ENCODE results near the gene DHCR24. TPM values are rescaled to one million over a fixed set of nuclear protein-coding genes. Genes with fewer than 3 reads are reported as not detected.

Gene DHCR24
- total RNA-seq, 1 donor, result 151 TPM

DNA sequence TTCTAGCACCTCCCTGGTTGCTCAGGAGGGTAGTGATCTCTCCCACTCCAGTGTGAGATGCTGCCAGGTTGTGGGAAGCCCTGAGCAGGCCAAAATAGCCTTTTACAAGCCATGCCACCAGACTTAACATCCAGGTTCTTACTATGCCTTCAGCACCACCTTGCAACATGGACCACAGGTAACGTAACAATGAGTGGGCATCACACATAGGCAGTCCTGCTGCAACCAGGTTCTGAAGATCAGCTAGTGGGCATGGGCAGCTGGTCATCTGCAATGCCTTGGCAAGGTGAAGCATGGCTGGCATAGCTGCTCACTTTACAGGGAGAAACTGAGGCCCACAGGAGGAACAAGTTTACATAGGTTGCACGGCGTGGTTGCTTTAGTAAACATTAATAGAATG is 40.7 kb downstream of the DHCR24 start:
- TF ChIP-seq, protein P1, sequence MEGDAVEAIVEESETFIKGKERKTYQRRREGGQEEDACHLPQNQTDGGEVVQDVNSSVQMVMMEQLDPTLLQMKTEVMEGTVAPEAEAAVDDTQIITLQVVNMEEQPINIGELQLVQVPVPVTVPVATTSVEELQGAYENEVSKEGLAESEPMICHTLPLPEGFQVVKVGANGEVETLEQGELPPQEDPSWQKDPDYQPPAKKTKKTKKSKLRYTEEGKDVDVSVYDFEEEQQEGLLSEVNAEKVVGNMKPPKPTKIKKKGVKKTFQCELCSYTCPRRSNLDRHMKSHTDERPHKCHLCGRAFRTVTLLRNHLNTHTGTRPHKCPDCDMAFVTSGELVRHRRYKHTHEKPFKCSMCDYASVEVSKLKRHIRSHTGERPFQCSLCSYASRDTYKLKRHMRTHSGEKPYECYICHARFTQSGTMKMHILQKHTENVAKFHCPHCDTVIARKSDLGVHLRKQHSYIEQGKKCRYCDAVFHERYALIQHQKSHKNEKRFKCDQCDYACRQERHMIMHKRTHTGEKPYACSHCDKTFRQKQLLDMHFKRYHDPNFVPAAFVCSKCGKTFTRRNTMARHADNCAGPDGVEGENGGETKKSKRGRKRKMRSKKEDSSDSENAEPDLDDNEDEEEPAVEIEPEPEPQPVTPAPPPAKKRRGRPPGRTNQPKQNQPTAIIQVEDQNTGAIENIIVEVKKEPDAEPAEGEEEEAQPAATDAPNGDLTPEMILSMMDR (IDR thresholded peaks at IDR 0.05; ENCODE audit: extremely low read depth, low read depth, low read length), result no peak
- H3K36me3 ChIP-seq (ENCODE audit: insufficient read depth, low read length), result peaks cover 14% of the 10 kb centered on the region
- no peak overlapping the region for H3K4me3 ChIP-seq (ENCODE audit: insufficient read depth, low read length)
- no peak overlapping the region for H2AFZ ChIP-seq (ENCODE audit: low read length)
- peaks cover 18% of the 10 kb centered on the region for H3K4me1 ChIP-seq (ENCODE audit: insufficient read depth, low read length)
- no peaks in the 10 kb centered on the region for H4K20me1 ChIP-seq (ENCODE audit: insufficient read depth, low read length)
- H3K9me3 ChIP-seq (ENCODE audit: low read depth, low read length), result no peaks in the 10 kb centered on the region
- no peak overlapping the region for H3K27ac ChIP-seq (ENCODE audit: low read depth, low read length)
- H3K79me2 ChIP-seq (ENCODE audit: insufficient read depth, low read length), result no peaks in the 10 kb centered on the region
- H3K4me2 ChIP-seq (ENCODE audit: insufficient read depth, low read length), result no peak overlapping the region
- no peak for DNase-seq (ENCODE audit: insufficient read length, low spot score, missing footprints)
- no peaks in the 10 kb centered on the region for H3K27me3 ChIP-seq (ENCODE audit: insufficient read depth, low read length)

DNA sequence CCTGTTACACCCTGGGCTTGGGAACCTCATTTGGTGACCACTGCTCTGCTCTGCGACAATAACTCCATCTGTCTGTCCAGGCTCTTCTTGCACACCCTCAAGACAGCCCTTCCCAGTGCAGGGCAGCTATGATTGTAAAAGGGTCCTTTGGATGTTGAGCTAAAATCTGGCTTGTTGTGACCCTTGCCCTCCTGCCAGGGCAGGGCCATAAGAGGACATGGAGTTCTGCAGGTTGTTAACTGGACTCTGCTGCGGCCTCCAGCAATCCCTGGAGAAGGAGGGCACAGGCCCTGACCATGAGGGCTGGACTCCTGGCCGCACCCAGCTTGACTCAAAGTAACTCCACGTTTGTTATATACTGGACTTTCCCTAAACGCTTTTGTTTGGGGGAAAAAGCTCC is 41.2 kb downstream of the DHCR24 start:
- no peaks in the 10 kb centered on the region for H3K79me2 ChIP-seq (ENCODE audit: insufficient read depth, low read length)
- no peak overlapping the region for H3K27ac ChIP-seq (ENCODE audit: low read depth, low read length)
- H3K27me3 ChIP-seq (ENCODE audit: insufficient read depth, low read length), result no peaks in the 10 kb centered on the region
- H2AFZ ChIP-seq (ENCODE audit: low read length), result no peak overlapping the region
- no peak for DNase-seq (ENCODE audit: insufficient read length, low spot score, missing footprints)
- H3K4me2 ChIP-seq (ENCODE audit: insufficient read depth, low read length), result no peak overlapping the region
- peaks cover 13% of the 10 kb centered on the region for H3K36me3 ChIP-seq (ENCODE audit: insufficient read depth, low read length)
- no peak overlapping the region for H3K4me3 ChIP-seq (ENCODE audit: insufficient read depth, low read length)
- TF ChIP-seq, protein P1 (IDR thresholded peaks at IDR 0.05; ENCODE audit: extremely low read depth, low read depth, low read length), result no peak
- H3K4me1 ChIP-seq (ENCODE audit: insufficient read depth, low read length), result peaks cover 13% of the 10 kb centered on the region
- no peaks in the 10 kb centered on the region for H4K20me1 ChIP-seq (ENCODE audit: insufficient read depth, low read length)
- no peaks in the 10 kb centered on the region for H3K9me3 ChIP-seq (ENCODE audit: low read depth, low read length)

DNA sequence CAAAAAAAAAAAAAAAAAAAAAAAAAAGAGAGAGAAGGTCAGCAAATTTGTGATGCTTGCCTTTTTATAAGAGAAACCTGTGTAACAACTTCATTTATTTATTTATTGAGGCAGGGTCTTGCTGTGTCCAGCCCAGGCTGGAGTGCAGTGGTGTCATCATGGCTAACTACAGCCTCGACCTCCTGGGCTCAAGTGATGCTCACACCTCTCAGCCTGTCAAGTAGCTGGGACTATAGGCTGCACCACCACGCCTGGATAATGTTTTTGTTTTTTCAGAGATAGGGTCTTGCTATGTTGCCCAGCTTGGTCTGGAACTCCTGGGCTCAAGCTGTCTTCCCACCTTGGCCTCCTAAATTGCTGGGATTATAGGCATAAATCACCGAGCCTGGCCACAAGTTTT is 42.4 kb downstream of the DHCR24 start:
- H3K4me3 ChIP-seq (ENCODE audit: insufficient read depth, low read length), result no peak overlapping the region
- DNase-seq (ENCODE audit: insufficient read length, low spot score, missing footprints), result no peak
- peaks cover 1% of the 10 kb centered on the region for H3K4me1 ChIP-seq (ENCODE audit: insufficient read depth, low read length)
- TF ChIP-seq, protein P1 (IDR thresholded peaks at IDR 0.05; ENCODE audit: extremely low read depth, low read depth, low read length), result no peak
- H4K20me1 ChIP-seq (ENCODE audit: insufficient read depth, low read length), result no peaks in the 10 kb centered on the region
- H3K9me3 ChIP-seq (ENCODE audit: low read depth, low read length), result no peaks in the 10 kb centered on the region
- no peak overlapping the region for H3K4me2 ChIP-seq (ENCODE audit: insufficient read depth, low read length)
- no peaks in the 10 kb centered on the region for H3K79me2 ChIP-seq (ENCODE audit: insufficient read depth, low read length)
- H2AFZ ChIP-seq (ENCODE audit: low read length), result no peak overlapping the region
- H3K36me3 ChIP-seq (ENCODE audit: insufficient read depth, low read length), result peaks cover 13% of the 10 kb centered on the region
- H3K27me3 ChIP-seq (ENCODE audit: insufficient read depth, low read length), result no peaks in the 10 kb centered on the region
- no peak overlapping the region for H3K27ac ChIP-seq (ENCODE audit: low read depth, low read length)

DNA sequence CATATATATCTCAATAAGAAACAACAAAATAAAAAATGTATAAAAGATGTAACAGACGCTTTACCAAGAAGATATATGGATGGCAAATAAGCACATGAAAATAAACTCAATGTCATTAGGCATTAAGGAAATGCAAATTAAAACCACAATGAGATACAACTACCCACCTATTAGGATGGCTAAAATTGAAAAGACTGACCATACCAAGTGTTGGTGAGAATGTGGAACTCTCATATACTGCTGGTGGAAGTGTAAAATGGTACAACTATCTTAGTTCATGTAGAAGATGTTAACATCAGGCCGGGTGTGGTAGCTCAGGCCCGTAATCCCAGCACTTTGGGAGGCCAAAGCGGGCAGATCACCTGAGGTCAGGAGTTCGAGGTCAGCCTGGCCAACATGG is 43.5 kb downstream of the DHCR24 start:
- Histone ChIP-seq H3K4me3 (ENCODE audit: insufficient read depth, low read length) (no peak overlapping the region), H3K79me2 (ENCODE audit: insufficient read depth, low read length) (no peaks in the 10 kb centered on the region), H3K4me2 (ENCODE audit: insufficient read depth, low read length) (no peak overlapping the region), H4K20me1 (ENCODE audit: insufficient read depth, low read length) (no peaks in the 10 kb centered on the region), H3K9me3 (ENCODE audit: low read depth, low read length) (no peaks in the 10 kb centered on the region), H3K36me3 (ENCODE audit: insufficient read depth, low read length) (peaks cover 6% of the 10 kb centered on the region), H3K27me3 (ENCODE audit: insufficient read depth, low read length) (no peaks in the 10 kb centered on the region), H2AFZ (ENCODE audit: low read length) (no peak overlapping the region), H3K4me1 (ENCODE audit: insufficient read depth, low read length) (no peaks in the 10 kb centered on the region), H3K27ac (ENCODE audit: low read depth, low read length) (no peak overlapping the region)
- TF ChIP-seq, protein P1 (IDR thresholded peaks at IDR 0.05; ENCODE audit: extremely low read depth, low read depth, low read length), result no peak
- no peak for DNase-seq (ENCODE audit: insufficient read length, low spot score, missing footprints)
